GM23248 (cell line): ENCODE measurements around the gene TNNI3K. TPM values are rescaled to one million over a fixed set of nuclear protein-coding genes. Genes with fewer than 3 reads are reported as not detected.

Source experiments
- DNase-seq: peaks from one replicate; pipeline ENCODE4 v3.0.0-alpha.2; 2015
- H2AFZ ChIP-seq: fragments of 200-600 bp; sonication (generic); 2 replicates; pipeline ENCODE4 v1.6.1; 2016; ENCODE audit warnings: antibody characterized with exemption
- H3F3A ChIP-seq: fragments of 200-600 bp; sonication (generic); 2 replicates; pipeline ENCODE4 v1.6.1; 2016; ENCODE audit warnings: mild to moderate bottlenecking, antibody characterized with exemption, mixed run types; ENCODE audit not compliant: insufficient read depth
- H3K27ac ChIP-seq: fragments of 200-600 bp; sonication (generic); 2 replicates; pipeline ENCODE4 v1.5.1; 2016; ENCODE audit warnings: mild to moderate bottlenecking
- H3K27me3 ChIP-seq: fragments of 200-600 bp; sonication (generic); replicated peaks from 2 replicates; pipeline ENCODE4 v1.6.1; 2016; ENCODE audit warnings: mild to moderate bottlenecking; ENCODE audit not compliant: insufficient read depth
- H3K36me3 ChIP-seq: fragments of 200-600 bp; sonication (generic); 2 replicates; pipeline ENCODE4 v1.6.1; 2016; ENCODE audit warnings: low read depth, mild to moderate bottlenecking
- H3K4me1 ChIP-seq: fragments of 200-600 bp; sonication (generic); 2 replicates; pipeline ENCODE4 v1.6.1; 2016; ENCODE audit warnings: mild to moderate bottlenecking; ENCODE audit not compliant: insufficient read depth
- H3K4me2 ChIP-seq: fragments of 200-600 bp; sonication (generic); one replicate; pipeline ENCODE4 v1.6.1; 2016; ENCODE audit warnings: mild to moderate bottlenecking; ENCODE audit not compliant: unreplicated experiment
- H3K4me3 ChIP-seq: fragments of 200-600 bp; sonication (generic); 2 replicates; pipeline ENCODE4 v1.5.1; 2016; ENCODE audit warnings: mild to moderate bottlenecking
- H3K79me2 ChIP-seq: fragments of 200-600 bp; sonication (generic); 2 replicates; pipeline ENCODE4 v1.6.1; 2016; ENCODE audit warnings: mild to moderate bottlenecking; ENCODE audit not compliant: insufficient read depth
- H3K9ac ChIP-seq: fragments of 200-600 bp; sonication (generic); 2 replicates; pipeline ENCODE4 v1.6.1; 2016; ENCODE audit warnings: mild to moderate bottlenecking
- H3K9me2 ChIP-seq: fragments of 200-600 bp; sonication (generic); 2 replicates; pipeline ENCODE4 v1.6.1; 2016; ENCODE audit warnings: mixed run types, mild to moderate bottlenecking, moderate library complexity; ENCODE audit not compliant: insufficient read depth
- H3K9me3 ChIP-seq: fragments of 200-600 bp; sonication (generic); one replicate; pipeline ENCODE4 v1.6.1; 2017; ENCODE audit warnings: low read depth
- H4K20me1 ChIP-seq: fragments of 200-600 bp; sonication (generic); 2 replicates; pipeline ENCODE4 v1.6.0; 2016; ENCODE audit not compliant: insufficient read depth
- EZH2 ChIP-seq: fragments of 200-600 bp; sonication (generic); IDR thresholded peaks from 2 replicates; pipeline ENCODE4 v1.6.1; 2018; ENCODE audit warnings: antibody characterized with exemption, mild to moderate bottlenecking; ENCODE audit not compliant: insufficient read depth, poor library complexity, severe bottlenecking
- EZH2phosphoT487 ChIP-seq: fragments of 200-600 bp; sonication (generic); IDR thresholded peaks from 2 replicates; pipeline ENCODE4 v1.6.1; 2018; ENCODE audit warnings: antibody characterized with exemption, moderate library complexity, mild to moderate bottlenecking, low read depth; ENCODE audit not compliant: insufficient read depth
- WGBS, 2 experiments: methylation state at CpG; one replicate each; pipeline ENCODE4 v1.1.6; 2015 to 2017; ENCODE audit warnings: low lambda C conversion rate in 2 of 2, low coverage in 1 of 2; ENCODE audit errors: missing lambda C conversion rate in 2 of 2; 5-methylcytosine and 5-hydroxymethylcytosine counted together
- in situ Hi-C: fragments of 300-500 bp; cut with MboI; formaldehyde crosslinking; loops from 2 replicates; pipeline ENCODE4 v1.15.0; 2020
- polyA plus RNA-seq: library from polyadenylated mRNA; unstranded; fragments of >200 nt; fragmentation: Nextera tagmentation; extraction: Ambion mirVana; gene quantifications from 2 replicates; pipeline ENCODE4 v1.2.1, GENCODE V29; 2016
- total RNA-seq: library from RNA; depleted of rRNA; stranded (reverse); fragments of >200 nt; shearing (Covaris generic); gene quantifications from 2 replicates; pipeline ENCODE4 v1.2.3, GENCODE V29; 2014

The TNNI3K gene
- total and polyA plus RNA-seq, 2 experiments from 2014 or later = not detected

DNA sequence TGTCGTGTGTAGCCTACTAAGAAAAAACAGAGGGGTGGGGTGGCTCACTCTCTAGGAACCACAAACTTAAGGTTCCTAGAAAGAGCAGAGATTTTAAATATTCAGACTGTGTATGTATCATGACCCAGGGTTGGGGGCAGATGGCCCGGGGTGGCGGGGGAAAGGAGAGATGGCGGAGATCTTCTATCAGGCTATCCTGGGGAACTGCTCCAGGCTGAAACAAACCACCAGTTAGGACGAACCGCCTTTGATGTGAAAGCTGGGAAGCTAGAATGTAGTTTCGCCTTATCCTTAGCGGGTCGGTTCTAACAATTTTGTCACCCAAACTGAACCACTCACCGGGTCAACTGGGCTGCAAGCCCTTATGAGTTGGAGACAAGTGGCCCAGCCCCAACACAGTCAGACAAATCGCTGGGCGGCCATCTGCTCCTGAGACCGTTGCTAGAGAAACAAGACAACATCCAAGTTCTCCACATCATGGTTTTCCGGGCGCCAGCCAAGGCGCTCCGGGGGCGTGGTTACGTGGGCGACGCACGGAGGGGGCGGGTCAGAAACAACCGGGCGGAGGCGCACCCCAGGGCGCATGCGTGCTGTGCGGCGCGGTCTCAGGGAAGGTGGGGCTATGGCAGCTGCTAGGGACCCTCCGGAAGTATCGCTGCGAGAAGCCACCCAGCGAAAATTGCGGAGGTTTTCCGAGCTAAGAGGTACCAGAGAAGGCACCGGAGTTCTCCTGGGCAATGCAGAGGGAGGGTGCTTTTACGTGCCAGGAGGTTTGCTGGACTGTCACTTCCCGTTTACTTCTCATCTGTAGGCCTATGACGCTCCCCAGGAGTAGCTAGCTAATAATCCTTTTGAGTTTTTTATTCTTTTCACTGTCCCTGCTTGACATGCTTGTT is 37.3 kb upstream of the TNNI3K start, which contains the start of the genes FPGT and LRRIQ3:
Gene FPGT, plus strand, starts transcription at position 586 of the 896 bp plus-strand sequence. Its CDS starts 37 bp downstream, at position 623.
Gene LRRIQ3, minus strand, starts transcription at position 520 of the 896 bp plus-strand sequence. CDS start 14,492 bp downstream, outside the sequence.
- TF ChIP-seq EZH2phosphoT487 = no peak
- no peak for TF ChIP-seq EZH2

GRCh38 chr1:74199504-74199903 is 35.7 kb upstream of the TNNI3K start:
- H3K4me3 ChIP-seq = peak overlapping the region; percentile 80

More for the DNA sequence above, 37.3 kb upstream of the TNNI3K start, which contains the start of the genes FPGT and LRRIQ3:
- 3 to 5% methylated on average over 41 of the region's 41 CpGs for WGBS, 2 experiments
- H3K27ac ChIP-seq = peak within 1 kb of the TSS; percentile 79
- DNase-seq = peak; percentile 98
- H3K9me3 ChIP-seq = no peaks in the 10 kb centered on the region
- peak within 1 kb of the TSS; percentile 80 for H3K4me3 ChIP-seq
- peak within 1 kb of the TSS; percentile 90 for H3K4me2 ChIP-seq
- peaks cover 13% of the 10 kb centered on the region for H3K4me1 ChIP-seq
- no peaks in the 10 kb centered on the region for H4K20me1 ChIP-seq
- H3K36me3 ChIP-seq = peaks cover 7% of the 10 kb centered on the region
- peak within 1 kb of the TSS; percentile 97 for H2AFZ ChIP-seq
- H3K9me2 ChIP-seq = no peaks in the 10 kb centered on the region
- peak within 1 kb of the TSS; percentile 82 for H3K9ac ChIP-seq
- peaks cover 10% of the 10 kb centered on the region for H3K79me2 ChIP-seq
- no peaks in the 10 kb centered on the region for H3F3A ChIP-seq
- in situ Hi-C loops = no loop called here
- no peaks in the 10 kb centered on the region for H3K27me3 ChIP-seq

DNA sequence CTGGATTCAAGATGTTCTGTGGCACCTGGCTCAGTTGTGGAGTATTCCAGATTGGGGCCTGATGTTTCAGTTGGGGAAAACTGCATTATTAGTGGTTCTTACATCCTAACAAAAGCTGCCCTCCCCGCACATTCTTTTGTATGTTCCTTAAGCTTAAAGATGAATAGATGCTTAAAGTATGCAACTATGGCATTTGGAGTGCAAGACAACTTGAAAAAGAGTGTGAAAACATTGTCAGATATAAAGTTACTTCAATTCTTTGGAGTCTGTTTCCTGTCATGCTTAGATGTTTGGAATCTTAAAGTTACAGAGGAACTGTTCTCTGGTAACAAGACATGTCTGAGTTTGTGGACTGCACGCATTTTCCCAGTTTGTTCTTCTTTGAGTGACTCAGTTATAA is 29.9 kb upstream of the TNNI3K start:
- no peaks in the 10 kb centered on the region for H3K79me2 ChIP-seq
- WGBS, 2 experiments = 71 to 75% methylated on average over 2 of the region's 2 CpGs
- no peaks in the 10 kb centered on the region for H3K9me2 ChIP-seq
- no peaks in the 10 kb centered on the region; the same call in 1 of the 2 replicates for H3F3A ChIP-seq
- in situ Hi-C loops = no loop called here
- H3K36me3 ChIP-seq = peaks cover 7% of the 10 kb centered on the region
- no peaks in the 10 kb centered on the region for H3K9me3 ChIP-seq
- no peak overlapping the region for H2AFZ ChIP-seq
- no peak overlapping the region for H3K9ac ChIP-seq
- no peaks in the 10 kb centered on the region for H3K4me1 ChIP-seq
- no peaks in the 10 kb centered on the region for H3K27me3 ChIP-seq
- H3K4me3 ChIP-seq = no peak overlapping the region
- peak; percentile 15 for DNase-seq
- TF ChIP-seq EZH2 (no peak), EZH2phosphoT487 (no peak)
- no peaks in the 10 kb centered on the region for H4K20me1 ChIP-seq
- no peak overlapping the region for H3K27ac ChIP-seq
- H3K4me2 ChIP-seq = no peak overlapping the region

More at GRCh38 chr1:74199504-74199903, 35.7 kb upstream of the TNNI3K start:
- no peak overlapping the region for H3K27ac ChIP-seq
- in situ Hi-C loops = no loop called here
- H3K9me3 ChIP-seq = no peaks in the 10 kb centered on the region
- H3K4me1 ChIP-seq = peaks cover 13% of the 10 kb centered on the region
- H3K36me3 ChIP-seq = peaks cover 7% of the 10 kb centered on the region
- no peak for TF ChIP-seq EZH2
- TF ChIP-seq EZH2phosphoT487 = no peak
- H3K4me2 ChIP-seq = peak overlapping the region; percentile 90
- peaks cover 10% of the 10 kb centered on the region for H3K79me2 ChIP-seq
- H4K20me1 ChIP-seq = no peaks in the 10 kb centered on the region
- H3K27me3 ChIP-seq = no peaks in the 10 kb centered on the region
- no peaks in the 10 kb centered on the region for H3K9me2 ChIP-seq
- peak; percentile 11 for DNase-seq
- H3F3A ChIP-seq = no peaks in the 10 kb centered on the region
- peak overlapping the region; percentile 97 for H2AFZ ChIP-seq
- WGBS, 2 experiments = 59 to 60% methylated on average over 5 of the region's 5 CpGs
- H3K9ac ChIP-seq = peak overlapping the region; percentile 82

DNA sequence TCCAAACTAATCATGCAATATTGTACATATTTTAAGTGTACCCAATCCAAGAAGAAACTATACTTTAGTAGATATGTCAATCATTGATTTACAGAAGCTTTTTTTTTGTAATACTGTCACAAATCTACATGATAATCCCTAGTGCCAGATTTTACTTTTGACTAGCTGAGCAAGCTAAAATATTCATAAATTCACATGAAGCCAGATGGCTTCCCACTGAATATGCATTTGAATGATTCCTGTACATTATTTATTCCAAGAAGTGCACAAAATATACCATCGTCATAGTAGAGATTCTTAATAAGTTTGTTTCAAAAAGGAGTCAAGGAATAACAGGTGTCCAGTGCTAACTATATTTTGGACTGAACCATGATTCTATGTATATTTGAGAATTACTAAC is 20.0 kb upstream of the TNNI3K start:
- H3K9ac ChIP-seq = no peak overlapping the region
- no peak for DNase-seq
- WGBS, 2 experiments = 7% methylated on average over 1 of the region's 1 CpG
- no peaks in the 10 kb centered on the region for H3K9me3 ChIP-seq
- H3K4me1 ChIP-seq = no peaks in the 10 kb centered on the region
- no peak overlapping the region for H2AFZ ChIP-seq
- no peak overlapping the region for H3K4me3 ChIP-seq
- no peak overlapping the region for H3K27ac ChIP-seq
- no peaks in the 10 kb centered on the region for H3K79me2 ChIP-seq
- H3K4me2 ChIP-seq = no peak overlapping the region
- no peaks in the 10 kb centered on the region for H3F3A ChIP-seq
- H3K9me2 ChIP-seq = no peaks in the 10 kb centered on the region
- no peaks in the 10 kb centered on the region for H3K36me3 ChIP-seq
- in situ Hi-C loops = no loop called here
- no peaks in the 10 kb centered on the region for H3K27me3 ChIP-seq
- H4K20me1 ChIP-seq = no peaks in the 10 kb centered on the region
- TF ChIP-seq EZH2 = no peak
- TF ChIP-seq EZH2phosphoT487 = no peak
